DMS53 treated with DMSO at 0.1 percent for 48 hours (cell line): ENCODE measurements around the gene ARSJ.
"Not testable (repeated sequence)": the region's sequence is repeated elsewhere in the genome, so short reads cannot be mapped to it uniquely, and the experiment has no call there.

Source experiments
- DNase-seq: peaks from one replicate; lab custom pipeline; 2025; ENCODE audit not compliant: unreplicated experiment; lab: John Stamatoyannopoulos, UW

Gene ARSJ

GRCh38 chr4:113979148-113979904, at the start of gene ARSJ:
TSS of gene ARSJ (minus strand) at chr4:113979647. CDS start at chr4:113978834, 813 bp downstream.
- peak; percentile 21 for DNase-seq

- no peak for DNase-seq
These were observed 48.6 kb upstream of the ARSJ start for GRCh38 chr4:114028071-114028470.

GRCh38 chr4:114027596-114027995, 48.1 kb upstream of the ARSJ start:
- no peak for DNase-seq

GRCh38 chr4:114026447-114026846, 47.0 kb upstream of the ARSJ start:
- DNase-seq: peak; percentile 78

GRCh38 chr4:114025176-114025777, 45.8 kb upstream of the ARSJ start:
- DNase-seq: peak; percentile 71

- no peak for DNase-seq
These were observed 42.0 kb upstream of the ARSJ start for GRCh38 chr4:114021451-114021850.

GRCh38 chr4:114019969-114020358, 40.5 kb upstream of the ARSJ start:
- DNase-seq: no peak

- DNase-seq: no peak
These were observed 40.0 kb upstream of the ARSJ start for GRCh38 chr4:114019276-114019968.

- DNase-seq: no peak
These were observed 37.9 kb upstream of the ARSJ start for GRCh38 chr4:114017120-114017917.

GRCh38 chr4:114015444-114015899, 36.0 kb upstream of the ARSJ start:
- no peak for DNase-seq

- DNase-seq: not testable (repeated sequence)
These were observed 33.8 kb upstream of the ARSJ start for GRCh38 chr4:114013201-114013600.

GRCh38 chr4:114012749-114013148, 33.3 kb upstream of the ARSJ start:
- DNase-seq: no peak

- DNase-seq: no peak
These were observed 26.4 kb upstream of the ARSJ start for GRCh38 chr4:114005569-114006442.

- DNase-seq: not testable (repeated sequence)
These were observed 25.2 kb upstream of the ARSJ start for GRCh38 chr4:114004483-114005226.

GRCh38 chr4:113998531-113998930, 19.1 kb upstream of the ARSJ start:
- DNase-seq: no peak

GRCh38 chr4:113998079-113998478, 18.6 kb upstream of the ARSJ start:
- no peak for DNase-seq

GRCh38 chr4:113997206-113997605, 17.8 kb upstream of the ARSJ start:
- no peak for DNase-seq

GRCh38 chr4:113996599-113997177, 17.2 kb upstream of the ARSJ start:
- no peak for DNase-seq

- DNase-seq: no peak
These were observed 14.4 kb upstream of the ARSJ start for GRCh38 chr4:113993887-113994286.
